Kidney (tissue), 14 donors: ENCODE data around the gene C17orf113. TPM values are rescaled to one million over a fixed set of nuclear protein-coding genes. Genes with fewer than 3 reads are reported as not detected.
A peak's percentile ranks its signal among the peaks of the same experiment; 100 is the strongest.
"Not testable (repeated sequence)": the region's sequence is repeated elsewhere in the genome, so short reads cannot be mapped to it uniquely, and the experiment has no call there.

Experiments
- DNase-seq, 5 donors: peaks; one replicate each; pipeline ENCODE4 v3.0.0-alpha.2; 2013 to 2020
- FAIRE-seq: peaks from 2 replicates; lab custom pipeline; 2012; peaks lifted over from hg19 to GRCh38; lab: Jason Lieb, UNC
- H3K27ac ChIP-seq, 2 donors: one replicate each; pipeline ENCODE4 v1.7.0; 2013; ENCODE audit warnings: low read depth in 2 of 2, low read length in 2 of 2, inconsistent platforms in 1 of 2
- H3K27me3 ChIP-seq: one replicate; pipeline ENCODE4 v1.7.1; 2013; ENCODE audit warnings: low read length, inconsistent platforms; ENCODE audit not compliant: control insufficient read depth, insufficient read depth
- H3K36me3 ChIP-seq, 3 donors: one replicate each; pipeline versions ENCODE4 v1.7.0 to v1.7.1; 2013; ENCODE audit warnings: low read length in 3 of 3, control low read depth in 1 of 3, inconsistent platforms in 1 of 3; ENCODE audit not compliant: insufficient read depth in 3 of 3, control insufficient read depth in 2 of 3
- H3K4me1 ChIP-seq, 3 donors: one replicate each; pipeline versions ENCODE4 v1.7.0 to v1.7.1; 2013; ENCODE audit warnings: low read length in 3 of 3, inconsistent platforms in 1 of 3, low read depth in 1 of 3; ENCODE audit not compliant: control insufficient read depth in 2 of 3, insufficient read depth in 2 of 3
- H3K4me3 ChIP-seq, 3 donors: one replicate each; pipeline versions ENCODE4 v1.7.0 to v1.8.1; 2013; ENCODE audit warnings: low read length in 3 of 3, control low read depth in 1 of 3, inconsistent platforms in 1 of 3
- H3K9ac ChIP-seq, 3 donors: one replicate each; pipeline versions ENCODE4 v1.7.0 to v1.7.1; 2013; ENCODE audit warnings: low read length in 3 of 3, control low read depth in 1 of 3, inconsistent platforms in 1 of 3
- H3K9me3 ChIP-seq, 3 donors: one replicate each; pipeline versions ENCODE4 v1.7.0 to v1.7.1; 2013; ENCODE audit warnings: low read length in 3 of 3, control low read depth in 1 of 3, inconsistent platforms in 1 of 3; ENCODE audit not compliant: control insufficient read depth in 2 of 3, insufficient read depth in 1 of 3
- intact Hi-C: fragments of 100-400 bp; cut with DNase I; formaldehyde crosslinking; loops from one replicate; pipeline ENCODE4 v1.11.1; 2022
- polyA plus RNA-seq: library from polyadenylated mRNA; stranded (reverse); fragments of 350-450 nt; fragmentation: Illumina TruSeq; extraction: RNeasy Lipid Tissue Mini Kit (QIAGEN cat#74804); gene quantifications from one replicate; pipeline ENCODE4 v1.2.3, GENCODE V29; 2014; ENCODE audit warnings: low read depth, low replicate concordance; ENCODE audit not compliant: insufficient read depth
- total RNA-seq: library from RNA; stranded (reverse); fragmentation: NEBNext Ultra II Directional; extraction: Animal tissue kit (Norgen Biotek cat#: 25700); gene quantifications from one replicate; pipeline ENCODE4 v1.2.1, GENCODE V29; 2021
- TF ChIP-seq, protein P1 (sequence below): IDR thresholded peaks from 3 replicates; pipeline ENCODE4 v1.5.1; 2012; ENCODE audit warnings: mild to moderate bottlenecking, moderate library complexity, borderline replicate concordance; ENCODE audit not compliant: insufficient read depth; ENCODE audit errors: extremely low read depth
- donor health status: control.
- donor health status: control.
- donor health status: control.
- donor health status: control.
- donor health status: control.
- donor health status: DM: yes; HTN: yes; CAD: no.
- donor health status: Normal renal cell carcinoma (clear cell type).

The C17orf113 gene
- total and polyA plus RNA-seq, 2 donors from 2014 or later: 1.1 to 3.8 TPM

GRCh38 chr17:42010898-42011516 lies 39.4 kb downstream of the C17orf113 start:
- intact Hi-C loops: no loop called here
- no peaks in the 10 kb centered on the region for H3K36me3 ChIP-seq
- TF ChIP-seq, protein P1, sequence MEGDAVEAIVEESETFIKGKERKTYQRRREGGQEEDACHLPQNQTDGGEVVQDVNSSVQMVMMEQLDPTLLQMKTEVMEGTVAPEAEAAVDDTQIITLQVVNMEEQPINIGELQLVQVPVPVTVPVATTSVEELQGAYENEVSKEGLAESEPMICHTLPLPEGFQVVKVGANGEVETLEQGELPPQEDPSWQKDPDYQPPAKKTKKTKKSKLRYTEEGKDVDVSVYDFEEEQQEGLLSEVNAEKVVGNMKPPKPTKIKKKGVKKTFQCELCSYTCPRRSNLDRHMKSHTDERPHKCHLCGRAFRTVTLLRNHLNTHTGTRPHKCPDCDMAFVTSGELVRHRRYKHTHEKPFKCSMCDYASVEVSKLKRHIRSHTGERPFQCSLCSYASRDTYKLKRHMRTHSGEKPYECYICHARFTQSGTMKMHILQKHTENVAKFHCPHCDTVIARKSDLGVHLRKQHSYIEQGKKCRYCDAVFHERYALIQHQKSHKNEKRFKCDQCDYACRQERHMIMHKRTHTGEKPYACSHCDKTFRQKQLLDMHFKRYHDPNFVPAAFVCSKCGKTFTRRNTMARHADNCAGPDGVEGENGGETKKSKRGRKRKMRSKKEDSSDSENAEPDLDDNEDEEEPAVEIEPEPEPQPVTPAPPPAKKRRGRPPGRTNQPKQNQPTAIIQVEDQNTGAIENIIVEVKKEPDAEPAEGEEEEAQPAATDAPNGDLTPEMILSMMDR: no peak
- H3K9me3 ChIP-seq: no peaks in the 10 kb centered on the region
- H3K4me1 ChIP-seq: peaks cover 0 to 23% (median 12%) of the 10 kb centered on the region in 3 donors
- DNase-seq (no peak), FAIRE-seq (no peak)
- no peak overlapping the region for H3K9ac ChIP-seq
- no peak overlapping the region for H3K4me3 ChIP-seq
- no peak overlapping the region for H3K27ac ChIP-seq
- H3K27me3 ChIP-seq: no peaks in the 10 kb centered on the region

DNA sequence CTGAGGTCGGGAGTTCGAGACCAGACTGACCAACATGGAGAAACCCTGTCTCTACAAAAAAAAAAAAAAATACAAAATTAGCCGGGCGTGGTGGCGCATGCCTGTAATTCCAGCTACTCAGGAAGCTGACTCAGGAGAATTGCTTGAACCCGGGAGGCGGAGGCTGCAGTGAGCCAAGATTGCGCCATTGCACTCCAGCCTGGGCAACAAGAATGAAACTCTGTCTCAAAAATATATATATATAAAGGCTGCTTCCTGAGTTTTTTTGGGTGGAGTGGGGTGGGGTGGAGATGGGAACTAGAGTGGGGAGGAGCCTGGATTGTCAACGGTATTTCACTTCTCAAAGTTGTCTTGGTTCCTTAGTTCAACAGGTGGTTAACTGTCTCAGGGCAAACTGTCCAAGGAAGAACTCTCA lies 40.1 kb downstream of the C17orf113 start:
- FAIRE-seq, H3K9ac ChIP-seq, H3K9me3 ChIP-seq, H3K27ac ChIP-seq, H3K36me3 ChIP-seq, DNase-seq, H3K4me3 ChIP-seq, intact Hi-C loops, H3K27me3 ChIP-seq: not testable (repeated sequence)
- peaks cover 0 to 19% (median 8%) of the 10 kb centered on the region in 3 donors for H3K4me1 ChIP-seq

GRCh38 chr17:42009170-42009569 lies 41.2 kb downstream of the C17orf113 start:
- intact Hi-C loops: no loop called here
- peaks cover 0 to 23% (median 6%) of the 10 kb centered on the region in 3 donors for H3K4me1 ChIP-seq
- H3K36me3 ChIP-seq: no peaks in the 10 kb centered on the region
- TF ChIP-seq, protein P1: peak; percentile 13
- DNase-seq (no peak), FAIRE-seq (no peak)
- H3K4me3 ChIP-seq: no peak overlapping the region
- H3K9ac ChIP-seq: no peak overlapping the region
- H3K27ac ChIP-seq: no peak overlapping the region
- H3K9me3 ChIP-seq: no peaks in the 10 kb centered on the region
- H3K27me3 ChIP-seq: no peaks in the 10 kb centered on the region

DNA sequence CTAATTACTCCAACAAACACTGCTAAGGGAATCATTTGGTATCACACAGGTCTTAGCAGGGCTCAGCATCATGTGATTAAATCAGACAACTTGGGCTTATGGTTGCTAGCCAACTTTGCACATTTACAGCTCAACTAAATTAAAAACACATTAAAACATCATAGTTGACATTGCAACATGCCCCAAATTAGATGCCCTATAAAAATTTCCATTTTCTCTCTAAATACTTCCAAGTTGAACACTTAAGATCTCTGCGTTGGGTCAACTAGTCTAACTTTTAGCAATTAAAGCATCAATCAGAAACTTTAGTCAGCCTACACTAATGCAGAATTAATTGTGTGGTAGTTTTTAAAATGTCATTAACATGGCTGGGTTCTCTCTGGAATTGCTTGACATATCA lies 45.2 kb downstream of the C17orf113 start:
- Histone ChIP-seq H3K4me1 (peaks cover 0 to 25% (median 5%) of the 10 kb centered on the region in 3 donors), H3K27ac (no peak overlapping the region), H3K27me3 (no peaks in the 10 kb centered on the region), H3K9ac (no peak overlapping the region), H3K36me3 (peaks cover 4 to 16% (median 10%) of the 10 kb centered on the region in 3 donors), H3K9me3 (no peaks in the 10 kb centered on the region), H3K4me3 (no peak overlapping the region)
- intact Hi-C loops: no loop called here
- DNase-seq (peak in 2 of 5 donors; percentile 22 to 25), FAIRE-seq (no peak)
- TF ChIP-seq, protein P1: no peak
